Activated T-cell treated with anti-CD3 and anti-CD28 coated beads, Interleukin-2, amount 50 U/mL, for 72 hours (primary cell): ENCODE results near the gene MAGI1. TPM values are rescaled to one million over a fixed set of nuclear protein-coding genes. Genes with fewer than 3 reads are reported as not detected.

Experiments used
- ATAC-seq, 2 donors: fragments of 150-1000 bp; cut with Tn5 transposase; replicated peaks in 1 of 2; 2 replicates each; pipeline ENCODE4 v1.10.0; 2021; ENCODE audit warnings: moderate library complexity in 2 of 2, mild to moderate bottlenecking in 1 of 2
- DNase-seq, 2 donors: peaks; one replicate each; pipeline ENCODE4 v3.0.0; 2021 to 2022; ENCODE audit warnings: mixed read lengths in 1 of 2
- H3K27ac Mint-ChIP-seq: one replicate; pipeline ENCODE4 v1.8.0; 2022; ENCODE audit warnings: mild to moderate bottlenecking, moderate library complexity, mixed read lengths
- H3K27me3 Mint-ChIP-seq: one replicate; pipeline ENCODE4 v1.8.0; 2022; ENCODE audit warnings: low read depth, mixed read lengths
- H3K36me3 Mint-ChIP-seq, 2 donors: one replicate each; pipeline ENCODE4 v1.8.0; 2022; ENCODE audit warnings: mixed read lengths in 2 of 2, mild to moderate bottlenecking in 1 of 2; ENCODE audit not compliant: insufficient read depth in 2 of 2
- H3K4me1 Mint-ChIP-seq: one replicate; pipeline ENCODE4 v1.8.0; 2022; ENCODE audit warnings: low read depth, mixed read lengths
- H3K4me3 Mint-ChIP-seq, 2 donors: one replicate each; pipeline ENCODE4 v1.8.0; 2022; ENCODE audit warnings: mild to moderate bottlenecking in 2 of 2, mixed read lengths in 2 of 2, moderate library complexity in 2 of 2
- H3K9me3 Mint-ChIP-seq, 2 donors: one replicate each; pipeline ENCODE4 v1.8.0; 2022; ENCODE audit warnings: mixed read lengths in 2 of 2
- total RNA-seq, 2 donors: library from RNA; stranded (reverse); gene quantifications; one replicate each; pipeline ENCODE4 v1.2.3, GENCODE V29; 2022

The MAGI1 gene
- total RNA-seq, 2 donors from 2014 or later: 0.41 to 0.67 TPM

- no peaks in the 10 kb centered on the region for H3K27me3 Mint-ChIP-seq
- no peak overlapping the region for H3K4me3 Mint-ChIP-seq
- H3K9me3 Mint-ChIP-seq: peaks cover 1 to 3% of the 10 kb centered on the region in 2 donors
- ATAC-seq (no peak), DNase-seq (no peak)
- no peaks in the 10 kb centered on the region for H3K4me1 Mint-ChIP-seq
- no peaks in the 10 kb centered on the region for H3K36me3 Mint-ChIP-seq
- no peak overlapping the region for H3K27ac Mint-ChIP-seq
Measured at GRCh38 chr3:65702202-65702601, 336.5 kb downstream of the MAGI1 start.

- DNase-seq: no peak
- no peaks in the 10 kb centered on the region for H3K4me1 Mint-ChIP-seq
- H3K36me3 Mint-ChIP-seq: no peaks in the 10 kb centered on the region
Measured at GRCh38 chr3:65701516-65701915, 337.2 kb downstream of the MAGI1 start.

GRCh38 chr3:65689436-65689835 lies 349.3 kb downstream of the MAGI1 start:
- no peak for ATAC-seq
- no peaks in the 10 kb centered on the region for H3K27me3 Mint-ChIP-seq
- no peaks in the 10 kb centered on the region for H3K36me3 Mint-ChIP-seq
- DNase-seq: no peak
- no peak overlapping the region for H3K27ac Mint-ChIP-seq
- H3K9me3 Mint-ChIP-seq: peaks cover 0 to 2% of the 10 kb centered on the region in 2 donors
- no peak overlapping the region for H3K4me3 Mint-ChIP-seq
- no peaks in the 10 kb centered on the region for H3K4me1 Mint-ChIP-seq

More at GRCh38 chr3:65701516-65701915, 337.2 kb downstream of the MAGI1 start:
- no peak overlapping the region for H3K27ac Mint-ChIP-seq
- H3K27me3 Mint-ChIP-seq: no peaks in the 10 kb centered on the region
- H3K4me3 Mint-ChIP-seq: no peak overlapping the region
- H3K9me3 Mint-ChIP-seq: peaks cover 1 to 3% of the 10 kb centered on the region in 2 donors
- ATAC-seq: no peak

DNA sequence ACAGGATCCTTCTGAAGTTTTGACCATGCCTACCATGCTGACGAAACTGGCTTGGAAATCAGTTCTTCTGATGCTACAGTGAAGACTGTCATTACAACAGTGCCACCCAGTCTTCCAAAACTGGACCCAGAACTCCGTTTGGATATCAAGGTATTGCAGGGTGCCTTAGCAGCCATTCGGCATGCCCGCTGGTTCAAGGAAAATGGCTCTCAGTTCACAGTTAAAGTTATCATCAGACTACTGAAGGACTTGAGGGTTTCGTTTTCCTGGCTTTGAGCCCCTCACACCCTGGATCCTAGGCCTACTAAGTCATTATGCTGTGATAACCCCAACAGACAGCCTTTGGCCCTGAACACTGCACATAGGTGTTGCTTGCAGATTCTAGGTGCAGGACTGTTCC lies 351.0 kb downstream of the MAGI1 start:
- ATAC-seq: no peak
- Mint-ChIP-seq H3K36me3 (no peaks in the 10 kb centered on the region), H3K9me3 (peaks cover 0 to 2% of the 10 kb centered on the region in 2 donors)

DNA sequence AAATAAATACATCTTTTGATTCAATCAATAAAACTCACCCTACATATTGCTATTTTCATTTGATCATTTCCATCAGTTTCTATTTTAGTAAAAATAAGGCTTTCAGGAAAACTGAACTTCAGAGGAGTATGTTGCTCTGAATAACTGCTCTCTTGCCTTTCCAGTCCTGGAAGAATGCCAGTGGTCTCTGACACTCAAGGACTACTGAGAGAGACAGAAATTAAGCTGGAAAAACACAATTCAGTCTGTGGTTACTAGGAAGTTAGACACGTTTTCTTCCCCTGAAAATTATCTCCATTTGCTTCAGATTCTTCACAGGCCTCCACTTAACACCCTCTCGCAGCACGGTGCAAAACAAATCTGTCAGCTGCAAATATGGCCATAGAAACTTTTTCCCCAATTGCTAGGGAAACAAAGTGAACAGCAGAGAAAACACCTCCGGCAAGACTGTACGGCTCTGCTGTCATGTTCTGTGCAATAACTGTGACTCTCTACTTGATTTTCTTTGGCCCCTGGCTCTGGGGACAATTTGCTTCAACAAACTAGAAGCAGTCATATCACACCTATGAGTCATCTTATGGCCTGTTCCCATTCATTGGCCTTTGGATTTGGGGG lies 353.0 kb downstream of the MAGI1 start:
- no peak for ATAC-seq

More for the DNA sequence above, 351.0 kb downstream of the MAGI1 start:
- no peak for DNase-seq
- H3K27me3 Mint-ChIP-seq: no peaks in the 10 kb centered on the region
- no peaks in the 10 kb centered on the region for H3K4me1 Mint-ChIP-seq
- H3K27ac Mint-ChIP-seq: no peak overlapping the region
- H3K4me3 Mint-ChIP-seq: no peak overlapping the region

GRCh38 chr3:65678516-65678915 lies 360.2 kb downstream of the MAGI1 start:
- no peaks in the 10 kb centered on the region for H3K36me3 Mint-ChIP-seq
- ATAC-seq (no peak), DNase-seq (no peak)
- H3K27ac Mint-ChIP-seq: no peak overlapping the region
- H3K4me3 Mint-ChIP-seq: no peak overlapping the region
- no peaks in the 10 kb centered on the region for H3K4me1 Mint-ChIP-seq
- H3K9me3 Mint-ChIP-seq: no peaks in the 10 kb centered on the region
- no peaks in the 10 kb centered on the region for H3K27me3 Mint-ChIP-seq

More for the DNA sequence above, 353.0 kb downstream of the MAGI1 start:
- Mint-ChIP-seq H3K36me3 (no peaks in the 10 kb centered on the region), H3K4me3 (no peak overlapping the region), H3K4me1 (no peaks in the 10 kb centered on the region), H3K27me3 (no peaks in the 10 kb centered on the region), H3K27ac (no peak overlapping the region), H3K9me3 (peaks cover 0 to 2% of the 10 kb centered on the region in 2 donors)
- no peak for DNase-seq

DNA sequence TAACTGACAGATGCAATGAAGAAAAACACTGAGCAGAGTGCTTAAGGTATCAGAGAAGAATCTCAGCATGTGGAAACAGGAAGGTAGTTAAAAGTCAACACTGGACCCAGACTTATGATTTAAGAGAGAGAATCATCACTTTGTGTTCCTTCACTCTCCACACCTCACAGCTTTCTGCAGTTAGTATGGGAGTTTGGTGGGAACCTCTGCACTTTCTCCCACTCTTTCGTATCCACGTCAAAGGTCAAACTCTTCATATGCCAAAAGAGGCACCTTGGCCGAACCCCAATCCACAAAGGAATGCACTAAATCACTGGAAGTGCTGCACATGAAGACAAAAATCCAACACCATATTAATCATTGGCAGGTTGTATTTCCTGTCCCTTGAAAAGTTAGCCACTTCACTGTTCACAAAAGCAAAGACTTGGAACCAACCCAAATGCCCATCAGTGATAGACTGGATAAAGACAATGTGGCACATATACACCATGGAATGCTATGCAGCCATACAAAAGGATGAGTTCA lies 361.2 kb downstream of the MAGI1 start:
- H3K4me3 Mint-ChIP-seq: no peak overlapping the region
- no peaks in the 10 kb centered on the region for H3K9me3 Mint-ChIP-seq
- H3K27me3 Mint-ChIP-seq: no peaks in the 10 kb centered on the region
- H3K36me3 Mint-ChIP-seq: no peaks in the 10 kb centered on the region
- no peaks in the 10 kb centered on the region for H3K4me1 Mint-ChIP-seq
- no peak for DNase-seq
- no peak overlapping the region for H3K27ac Mint-ChIP-seq
- no peak for ATAC-seq

GRCh38 chr3:65676580-65676979 lies 362.1 kb downstream of the MAGI1 start:
- Mint-ChIP-seq H3K9me3 (no peaks in the 10 kb centered on the region), H3K4me3 (no peak overlapping the region), H3K4me1 (no peaks in the 10 kb centered on the region), H3K36me3 (no peaks in the 10 kb centered on the region), H3K27ac (no peak overlapping the region), H3K27me3 (no peaks in the 10 kb centered on the region)
- ATAC-seq: no peak
- DNase-seq: no peak

- no peak for DNase-seq
- no peaks in the 10 kb centered on the region for H3K36me3 Mint-ChIP-seq
- H3K9me3 Mint-ChIP-seq: peaks cover 0 to 2% of the 10 kb centered on the region in 2 donors
- H3K27me3 Mint-ChIP-seq: peaks cover 4% of the 10 kb centered on the region
- ATAC-seq: no peak
- no peaks in the 10 kb centered on the region for H3K4me1 Mint-ChIP-seq
- H3K27ac Mint-ChIP-seq: no peak overlapping the region
- no peak overlapping the region for H3K4me3 Mint-ChIP-seq
Measured at GRCh38 chr3:65675011-65675410, 363.7 kb downstream of the MAGI1 start.

DNA sequence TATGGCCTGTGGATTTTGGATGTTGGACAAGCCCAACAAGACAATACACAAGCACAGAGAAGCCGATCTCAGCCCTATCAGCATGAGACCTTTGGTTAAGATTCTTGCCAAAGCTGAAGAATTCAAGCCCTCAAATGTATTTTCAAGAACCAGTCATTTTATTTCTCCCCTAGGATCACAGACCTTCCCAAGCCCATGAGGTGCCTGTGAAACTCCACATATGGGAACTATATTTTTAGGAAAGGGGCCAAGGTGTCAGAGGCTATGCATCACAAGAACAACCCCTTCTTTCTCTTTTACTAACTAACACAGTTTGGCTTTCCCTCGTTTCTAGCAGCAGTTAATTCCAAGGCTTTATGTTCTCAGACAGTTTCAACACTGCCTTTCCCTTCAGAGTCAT lies 364.5 kb downstream of the MAGI1 start:
- Mint-ChIP-seq H3K27me3 (peaks cover 4% of the 10 kb centered on the region), H3K9me3 (peaks cover 0 to 2% of the 10 kb centered on the region in 2 donors), H3K4me3 (no peak overlapping the region), H3K27ac (no peak overlapping the region), H3K4me1 (no peaks in the 10 kb centered on the region), H3K36me3 (no peaks in the 10 kb centered on the region)
- DNase-seq (no peak), ATAC-seq (no peak)

DNA sequence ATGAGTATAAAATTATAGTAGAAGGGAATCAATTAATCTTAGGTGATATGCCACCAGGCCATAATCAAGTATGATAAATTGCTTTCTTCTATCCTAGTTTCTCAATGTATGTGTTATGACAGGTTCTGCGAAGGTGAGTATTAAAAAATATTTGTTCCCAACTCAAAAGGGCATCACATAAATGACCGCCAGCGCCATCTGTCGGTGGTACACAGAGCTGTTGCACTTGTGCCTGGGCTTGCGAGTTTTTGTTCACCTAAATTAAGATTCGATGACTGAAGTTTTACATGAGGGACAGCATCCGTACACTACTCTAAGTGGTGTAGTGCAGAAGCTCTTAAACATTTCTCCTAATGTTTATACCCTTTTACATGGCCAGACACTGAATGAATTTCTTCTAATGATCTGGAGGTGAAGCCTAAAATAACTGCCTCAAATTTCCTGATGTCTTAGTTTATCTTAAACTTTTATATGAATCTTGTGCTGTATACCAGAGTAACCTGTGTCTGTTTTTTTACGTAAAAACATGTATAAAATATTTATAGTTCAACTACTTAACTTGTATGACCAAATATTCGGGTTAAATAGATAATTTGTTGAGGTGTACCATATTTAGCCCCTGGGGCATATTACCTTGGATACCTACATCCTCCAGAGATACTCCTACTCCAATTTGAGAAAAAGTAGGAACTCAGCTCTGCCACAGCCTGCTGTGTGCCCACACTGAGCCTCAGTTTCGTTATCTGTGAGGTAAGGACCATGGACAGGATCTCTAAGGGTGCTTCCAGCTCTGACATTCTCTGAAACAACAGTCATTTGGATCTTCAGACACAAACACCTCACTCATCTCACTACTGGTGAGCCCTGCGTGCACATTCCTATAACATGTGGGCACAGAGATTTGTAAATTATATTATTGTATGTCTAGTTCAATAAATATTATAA lies 365.6 kb downstream of the MAGI1 start:
- peaks cover 4% of the 10 kb centered on the region for H3K27me3 Mint-ChIP-seq

DNA sequence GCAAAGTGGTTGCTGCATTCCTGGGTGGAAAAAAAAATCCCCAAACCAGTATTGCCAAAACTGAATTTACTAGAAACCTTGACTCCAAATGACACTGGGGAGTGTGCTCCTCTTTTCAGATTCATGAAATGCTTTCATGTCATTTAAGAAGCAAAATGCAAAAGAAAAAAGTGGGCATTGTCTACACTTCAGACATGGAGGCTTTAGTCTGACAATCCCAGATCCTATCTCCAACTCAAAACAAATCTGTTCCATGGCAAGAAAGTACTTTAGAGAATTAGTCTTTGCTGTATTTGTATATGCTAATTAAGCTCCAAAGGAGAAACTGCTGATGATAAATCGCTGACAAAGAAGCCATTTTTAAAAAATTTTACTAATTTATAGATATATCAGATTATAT lies 366.7 kb downstream of the MAGI1 start:
- H3K9me3 Mint-ChIP-seq: peaks cover 0 to 2% of the 10 kb centered on the region in 2 donors
- no peak overlapping the region for H3K27ac Mint-ChIP-seq
- no peak overlapping the region for H3K4me3 Mint-ChIP-seq
- peaks cover 4% of the 10 kb centered on the region for H3K27me3 Mint-ChIP-seq
- DNase-seq: no peak
- no peaks in the 10 kb centered on the region for H3K4me1 Mint-ChIP-seq
- no peak for ATAC-seq
- no peaks in the 10 kb centered on the region for H3K36me3 Mint-ChIP-seq

More for the DNA sequence above, 365.6 kb downstream of the MAGI1 start:
- H3K9me3 Mint-ChIP-seq: peaks cover 0 to 2% of the 10 kb centered on the region in 2 donors
- no peak overlapping the region for H3K27ac Mint-ChIP-seq
- H3K36me3 Mint-ChIP-seq: no peaks in the 10 kb centered on the region
- no peak for ATAC-seq
- peak; percentile 4 to 18 for DNase-seq
- no peaks in the 10 kb centered on the region for H3K4me1 Mint-ChIP-seq
- H3K4me3 Mint-ChIP-seq: no peak overlapping the region

DNA sequence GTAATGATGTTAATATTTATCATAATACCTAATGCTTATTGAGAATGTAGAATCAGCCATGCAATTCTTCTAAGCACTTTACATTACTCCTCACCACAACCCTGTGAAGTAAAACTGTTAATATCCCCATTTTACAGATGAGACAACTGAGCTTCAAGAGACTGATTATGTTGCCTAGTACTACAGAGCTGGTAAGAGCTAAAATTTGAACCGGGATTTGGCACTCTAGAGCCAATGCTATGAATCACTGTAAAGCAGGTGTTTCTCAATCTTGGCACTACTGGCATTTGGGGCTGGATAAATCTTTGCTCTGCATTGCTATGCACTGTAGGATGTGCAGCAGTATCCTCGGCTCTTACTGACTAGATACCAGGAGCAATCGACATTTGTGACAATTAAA lies 367.7 kb downstream of the MAGI1 start:
- H3K27ac Mint-ChIP-seq: no peak overlapping the region
- peaks cover 4% of the 10 kb centered on the region for H3K27me3 Mint-ChIP-seq
- peaks cover 0 to 2% of the 10 kb centered on the region in 2 donors for H3K9me3 Mint-ChIP-seq
- H3K36me3 Mint-ChIP-seq: no peaks in the 10 kb centered on the region
- no peak overlapping the region for H3K4me3 Mint-ChIP-seq
- no peak for ATAC-seq
- DNase-seq: no peak
- H3K4me1 Mint-ChIP-seq: no peaks in the 10 kb centered on the region
